H9 (cell line): Measurements from ENCODE around the gene TNRC6C. TPM values are rescaled to one million over a fixed set of nuclear protein-coding genes. Genes with fewer than 3 reads are reported as not detected.

Experiments used
- DNase-seq: peaks from one replicate; pipeline ENCODE4 v3.0.0-alpha.2; 2017
- H2AFZ ChIP-seq: one replicate; pipeline ENCODE4 v1.6.1; 2013; ENCODE audit warnings: mild to moderate bottlenecking, low read length, control low read depth, moderate library complexity
- H2AK5ac ChIP-seq: 2 replicates; pipeline ENCODE4 v1.6.1; 2013; ENCODE audit warnings: low read length, control low read depth, mixed read lengths; ENCODE audit not compliant: insufficient read length
- H2BK120ac ChIP-seq: one replicate; pipeline ENCODE4 v1.6.1; 2013; ENCODE audit warnings: low read depth, mild to moderate bottlenecking, low read length, control low read depth, inconsistent platforms; ENCODE audit not compliant: poor library complexity, severe bottlenecking
- H2BK12ac ChIP-seq: 2 replicates; pipeline ENCODE4 v1.6.1; 2013; ENCODE audit warnings: low read length, control low read depth, mixed read lengths, low read depth; ENCODE audit not compliant: insufficient read length
- H2BK15ac ChIP-seq: 2 replicates; pipeline ENCODE4 v1.6.1; 2013; ENCODE audit warnings: low read depth, low read length, control low read depth
- H2BK20ac ChIP-seq: one replicate; pipeline ENCODE4 v1.6.1; 2013; ENCODE audit warnings: low read depth, mild to moderate bottlenecking, low read length, control low read depth, inconsistent platforms; ENCODE audit not compliant: poor library complexity, severe bottlenecking
- H2BK5ac ChIP-seq: 2 replicates; pipeline ENCODE4 v1.6.1; 2013; ENCODE audit warnings: low read length, control low read depth, mixed read lengths; ENCODE audit not compliant: insufficient read length
- H3K14ac ChIP-seq: 2 replicates; pipeline ENCODE4 v1.6.1; 2013; ENCODE audit warnings: low read length, control low read depth; ENCODE audit not compliant: insufficient read depth
- H3K18ac ChIP-seq: 2 replicates; pipeline ENCODE4 v1.6.1; 2013; ENCODE audit warnings: low read depth, mild to moderate bottlenecking, mixed read lengths, low read length, control low read depth; ENCODE audit not compliant: insufficient read length
- H3K23ac ChIP-seq: 2 replicates; pipeline ENCODE4 v1.6.1; 2013; ENCODE audit warnings: low read length, control low read depth, mixed read lengths, low read depth; ENCODE audit not compliant: insufficient read length
- H3K23me2 ChIP-seq: 2 replicates; pipeline ENCODE4 v1.6.1; 2013; ENCODE audit warnings: low read depth, mild to moderate bottlenecking, mixed read lengths, low read length, control low read depth; ENCODE audit not compliant: insufficient read length, poor library complexity, severe bottlenecking
- H3K27ac ChIP-seq: 2 replicates; pipeline ENCODE4 v1.5.1; 2013; ENCODE audit warnings: low read length, control low read depth, mixed read lengths, low read depth; ENCODE audit not compliant: insufficient read length
- H3K27me3 ChIP-seq: 2 replicates; pipeline ENCODE4 v1.6.1; 2013; ENCODE audit warnings: low read length, control low read depth, inconsistent platforms; ENCODE audit not compliant: insufficient read depth
- H3K4ac ChIP-seq: 2 replicates; pipeline ENCODE4 v1.6.1; 2013; ENCODE audit warnings: low read depth, mild to moderate bottlenecking, control low read depth, inconsistent platforms, low read length, moderate library complexity
- H3K4me1 ChIP-seq: 2 replicates; pipeline ENCODE4 v1.6.1; 2013; ENCODE audit warnings: low read length, control low read depth, inconsistent platforms; ENCODE audit not compliant: insufficient read depth
- H3K4me2 ChIP-seq: 2 replicates; pipeline ENCODE4 v1.6.1; 2013; ENCODE audit warnings: low read length, control low read depth, mixed read lengths; ENCODE audit not compliant: insufficient read length, insufficient read depth
- H3K56ac ChIP-seq: 2 replicates; pipeline ENCODE4 v1.6.1; 2013; ENCODE audit warnings: low read depth, mild to moderate bottlenecking, mixed read lengths, low read length, control low read depth; ENCODE audit not compliant: insufficient read length
- H3K79me1 ChIP-seq: 2 replicates; pipeline ENCODE4 v1.6.1; 2013; ENCODE audit warnings: low read depth, mild to moderate bottlenecking, moderate library complexity, low read length, control low read depth, inconsistent platforms; ENCODE audit not compliant: insufficient read depth, poor library complexity, severe bottlenecking
- H3K79me2 ChIP-seq: 2 replicates; pipeline ENCODE4 v1.6.1; 2013; ENCODE audit warnings: low read length, control low read depth, inconsistent platforms; ENCODE audit not compliant: insufficient read depth
- H3K9ac ChIP-seq: 2 replicates; pipeline ENCODE4 v1.6.1; 2013; ENCODE audit warnings: low read length, control low read depth, mixed read lengths; ENCODE audit not compliant: insufficient read length; ENCODE audit errors: extremely low read depth
- H3K9me3 ChIP-seq: one replicate; pipeline ENCODE4 v1.6.1; 2013; ENCODE audit warnings: low read depth, low read length, inconsistent platforms; ENCODE audit not compliant: control insufficient read depth
- H3T11ph ChIP-seq: one replicate; pipeline ENCODE4 v1.6.1; 2013; ENCODE audit warnings: mild to moderate bottlenecking, low read length, control low read depth, inconsistent platforms
- H4K20me1 ChIP-seq: one replicate; pipeline ENCODE4 v1.6.1; 2013; ENCODE audit not compliant: control insufficient read depth, insufficient read length, insufficient read depth
- H4K5ac ChIP-seq: 2 replicates; pipeline ENCODE4 v1.6.1; 2013; ENCODE audit warnings: low read depth, mild to moderate bottlenecking, mixed read lengths, low read length, control low read depth; ENCODE audit not compliant: insufficient read length
- H4K8ac ChIP-seq: replicated peaks from 2 replicates; pipeline ENCODE4 v1.6.1; 2013; ENCODE audit warnings: low read length, control low read depth, mixed read lengths, low read depth; ENCODE audit not compliant: insufficient read length
- H4K91ac ChIP-seq: 2 replicates; pipeline ENCODE4 v1.6.1; 2013; ENCODE audit warnings: low read depth, mild to moderate bottlenecking, moderate library complexity, mixed read lengths, low read length, control low read depth; ENCODE audit not compliant: insufficient read length
- H3K27ac Mint-ChIP-seq, 3 experiments: 2 replicates in 2 of 3; 3 replicates in 1 of 3; pipeline ENCODE4 v1.8.0; 2020 to 2021; ENCODE audit warnings: mixed read lengths in 3 of 3, mild to moderate bottlenecking in 1 of 3, moderate library complexity in 1 of 3
- H3K27me3 Mint-ChIP-seq: 2 replicates; pipeline ENCODE4 v1.8.0; 2021; ENCODE audit warnings: low read depth, mild to moderate bottlenecking, moderate library complexity, mixed read lengths
- H3K36me3 Mint-ChIP-seq, 3 experiments: 2 replicates in 2 of 3; 3 replicates in 1 of 3; pipeline ENCODE4 v1.8.0; 2020 to 2021; ENCODE audit warnings: low read depth in 3 of 3, mixed read lengths in 3 of 3; ENCODE audit not compliant: insufficient read depth in 1 of 3
- H3K4me1 Mint-ChIP-seq, 2 experiments: 2 replicates each; pipeline ENCODE4 v1.8.0; 2020; ENCODE audit warnings: mixed read lengths in 2 of 2
- H3K4me3 Mint-ChIP-seq, 2 experiments: 2 replicates in 1 of 2; 3 replicates in 1 of 2; pipeline ENCODE4 v1.8.0; 2020 to 2021; ENCODE audit warnings: mild to moderate bottlenecking in 2 of 2, mixed read lengths in 2 of 2, moderate library complexity in 1 of 2
- H3K9me3 Mint-ChIP-seq, 2 experiments: 2 replicates in 1 of 2; 3 replicates in 1 of 2; pipeline ENCODE4 v1.8.0; 2020; ENCODE audit warnings: mild to moderate bottlenecking in 2 of 2, mixed read lengths in 2 of 2, moderate library complexity in 1 of 2
- WGBS: extraction: QIAGEN DNeasy Blood & Tissue Kit; methylation state at CpG from one replicate; pipeline ENCODE4 v1.1.7; 2013; ENCODE audit warnings: missing lambda C conversion rate, low lambda C conversion rate, mixed read lengths; ENCODE audit not compliant: insufficient read length; ENCODE audit errors: extremely low coverage; 5-methylcytosine and 5-hydroxymethylcytosine counted together
- total RNA-seq: library from RNA; stranded (reverse); gene quantifications from 2 replicates; pipeline ENCODE4 v1.2.1, GENCODE V29; 2021
- TF ChIP-seq, protein P1 (sequence below): fragments of 200-600 bp; sonication (generic); conservative IDR thresholded peaks from 3 replicates; pipeline ENCODE4 v1.8.0; 2021; ENCODE audit warnings: antibody characterized with exemption, mild to moderate bottlenecking

The TNRC6C gene
- total RNA-seq, 1 experiment from 2014 or later, result 24.7 TPM

DNA sequence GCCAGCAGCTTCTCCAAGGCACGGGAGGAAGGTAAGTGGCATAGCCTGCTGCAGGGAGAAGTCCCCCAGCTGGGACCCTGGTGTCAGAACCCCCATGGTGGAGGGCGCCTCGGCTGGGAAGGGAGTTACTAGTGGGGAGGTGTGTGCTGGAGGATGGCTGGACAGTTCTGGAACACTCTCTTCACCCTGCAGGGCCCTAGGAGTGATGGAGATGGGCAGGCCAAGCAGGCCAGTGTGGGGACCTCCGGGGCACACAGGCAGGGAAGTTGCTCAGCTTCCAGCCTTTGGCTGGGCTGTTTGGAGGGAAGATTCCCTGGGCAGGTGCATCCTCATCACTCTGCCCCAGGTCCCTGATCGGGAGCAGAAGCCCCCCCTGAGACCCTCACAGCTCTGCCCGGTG lies 188.4 kb downstream of the TNRC6C start:
- WGBS, result no CpG with 5 or more reads among the region's 6 CpGs
- H3K4me2 ChIP-seq, result no peak overlapping the region
- Mint-ChIP-seq H3K4me1 (peaks cover 5 to 9% of the 10 kb centered on the region in 2 experiments; a peak in 3 of 4 replicates), H3K27ac (no peak overlapping the region), H3K27me3 (peaks cover 2% of the 10 kb centered on the region; the same call in 1 of the 2 replicates), H3K9me3 (no peaks in the 10 kb centered on the region), H3K36me3 (no peaks in the 10 kb centered on the region), H3K4me3 (no peak overlapping the region)
- H2AK5ac ChIP-seq, result no peak overlapping the region
- no peak overlapping the region for H4K8ac ChIP-seq
- no peak overlapping the region for H3K56ac ChIP-seq
- TF ChIP-seq, protein P1, sequence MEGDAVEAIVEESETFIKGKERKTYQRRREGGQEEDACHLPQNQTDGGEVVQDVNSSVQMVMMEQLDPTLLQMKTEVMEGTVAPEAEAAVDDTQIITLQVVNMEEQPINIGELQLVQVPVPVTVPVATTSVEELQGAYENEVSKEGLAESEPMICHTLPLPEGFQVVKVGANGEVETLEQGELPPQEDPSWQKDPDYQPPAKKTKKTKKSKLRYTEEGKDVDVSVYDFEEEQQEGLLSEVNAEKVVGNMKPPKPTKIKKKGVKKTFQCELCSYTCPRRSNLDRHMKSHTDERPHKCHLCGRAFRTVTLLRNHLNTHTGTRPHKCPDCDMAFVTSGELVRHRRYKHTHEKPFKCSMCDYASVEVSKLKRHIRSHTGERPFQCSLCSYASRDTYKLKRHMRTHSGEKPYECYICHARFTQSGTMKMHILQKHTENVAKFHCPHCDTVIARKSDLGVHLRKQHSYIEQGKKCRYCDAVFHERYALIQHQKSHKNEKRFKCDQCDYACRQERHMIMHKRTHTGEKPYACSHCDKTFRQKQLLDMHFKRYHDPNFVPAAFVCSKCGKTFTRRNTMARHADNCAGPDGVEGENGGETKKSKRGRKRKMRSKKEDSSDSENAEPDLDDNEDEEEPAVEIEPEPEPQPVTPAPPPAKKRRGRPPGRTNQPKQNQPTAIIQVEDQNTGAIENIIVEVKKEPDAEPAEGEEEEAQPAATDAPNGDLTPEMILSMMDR, result no peak
- no peak overlapping the region for H4K91ac ChIP-seq
- no peaks in the 10 kb centered on the region for H3K9me3 ChIP-seq
- no peak overlapping the region for H3T11ph ChIP-seq
- H3K4me1 ChIP-seq, result no peaks in the 10 kb centered on the region
- H2BK120ac ChIP-seq, result no peak overlapping the region
- no peak overlapping the region for H3K27ac ChIP-seq
- no peak overlapping the region; the same call in 1 of the 2 replicates for H3K14ac ChIP-seq
- no peak overlapping the region for H2BK12ac ChIP-seq
- H4K5ac ChIP-seq, result no peak overlapping the region
- no peaks in the 10 kb centered on the region for H3K79me1 ChIP-seq
- H3K79me2 ChIP-seq, result no peaks in the 10 kb centered on the region
- no peak overlapping the region for H2AFZ ChIP-seq
- no peaks in the 10 kb centered on the region for H4K20me1 ChIP-seq
- H3K27me3 ChIP-seq, result no peaks in the 10 kb centered on the region
- H3K23ac ChIP-seq, result no peak overlapping the region
- H3K4ac ChIP-seq, result no peak overlapping the region
- DNase-seq, result no peak
- H3K18ac ChIP-seq, result no peak overlapping the region
- no peak overlapping the region for H2BK20ac ChIP-seq
- H3K9ac ChIP-seq, result no peak overlapping the region
- no peak overlapping the region for H2BK5ac ChIP-seq
- H3K23me2 ChIP-seq, result no peaks in the 10 kb centered on the region
- no peak overlapping the region for H2BK15ac ChIP-seq
